Measurements from ENCODE around the gene PPBP. TPM values are rescaled to one million over a fixed set of nuclear protein-coding genes. Genes with fewer than 3 reads are reported as not detected.

PPBP gene
- polyA plus RNA-seq, 1 donor from 2014 or later = not detected

- Histone ChIP-seq H3F3A (ENCODE audit: insufficient read depth, low read length, poor library complexity, severe bottlenecking) (no peaks in the 10 kb centered on the region), H3K9me3 (ENCODE audit: low read length) (no peaks in the 10 kb centered on the region), H3K4me2 (ENCODE audit: low read length) (no peak overlapping the region), H3K79me2 (replicated peaks; ENCODE audit: insufficient read depth, low read length) (no peaks in the 10 kb centered on the region), H3K36me3 (ENCODE audit: insufficient read depth, low read length) (no peaks in the 10 kb centered on the region), H4K20me1 (ENCODE audit: insufficient read depth) (no peaks in the 10 kb centered on the region), H3K27ac (ENCODE audit: low read length) (no peak overlapping the region), H3K27me3 (ENCODE audit: insufficient read depth, low read depth, low read length) (peaks cover under 1% of the 10 kb centered on the region), H3K4me3 (ENCODE audit: low read length) (no peak overlapping the region), H2AFZ (ENCODE audit: low read depth, low read length) (no peak overlapping the region), H3K9me2 (ENCODE audit: insufficient read depth, low read length) (no peaks in the 10 kb centered on the region), H3K9ac (ENCODE audit: low read length) (no peak overlapping the region)
- TF ChIP-seq TAF1 (IDR thresholded peaks at IDR 0.05; ENCODE audit: low read depth) (no peak), SMC3 (conservative IDR thresholded peaks at IDR 0.05; ENCODE audit: poor library complexity) (no peak), POLR2AphosphoS5 (IDR thresholded peaks at IDR 0.05) (no peak), EP300 (conservative IDR thresholded peaks at IDR 0.05; ENCODE audit: poor library complexity, severe bottlenecking) (no peak), REST (IDR thresholded peaks at IDR 0.05; ENCODE audit: borderline replicate concordance) (no peak), RAD21 (conservative IDR thresholded peaks at IDR 0.05) (no peak), MXI1 (conservative IDR thresholded peaks at IDR 0.05; ENCODE audit: poor library complexity, severe bottlenecking) (no peak), CTCF (IDR thresholded peaks at IDR 0.05; ENCODE audit: poor library complexity, severe bottlenecking) (no peak), EZH2 (IDR thresholded peaks at IDR 0.05; ENCODE audit: borderline replicate concordance, insufficient read depth, low read length, poor library complexity, severe bottlenecking) (no peak)
These were observed 4.1 kb upstream of the PPBP start for GRCh38 chr4:73992050-73992449.

GRCh38 chr4:73991742-73992000 is 3.7 kb upstream of the PPBP start:
- Histone ChIP-seq H3K9me3 (ENCODE audit: low read length) (no peaks in the 10 kb centered on the region), H3K36me3 (ENCODE audit: insufficient read depth, low read length) (no peaks in the 10 kb centered on the region), H3K4me3 (ENCODE audit: low read length) (no peak overlapping the region), H2AFZ (ENCODE audit: low read depth, low read length) (no peak overlapping the region), H3K79me2 (replicated peaks; ENCODE audit: insufficient read depth, low read length) (no peaks in the 10 kb centered on the region), H3F3A (ENCODE audit: insufficient read depth, low read length, poor library complexity, severe bottlenecking) (no peaks in the 10 kb centered on the region), H3K27me3 (ENCODE audit: insufficient read depth, low read depth, low read length) (no peaks in the 10 kb centered on the region), H3K9me2 (ENCODE audit: insufficient read depth, low read length) (no peaks in the 10 kb centered on the region), H3K27ac (ENCODE audit: low read length) (no peak overlapping the region), H3K9ac (ENCODE audit: low read length) (no peak overlapping the region), H4K20me1 (ENCODE audit: insufficient read depth) (no peaks in the 10 kb centered on the region), H3K4me2 (ENCODE audit: low read length) (no peak overlapping the region)
- TF ChIP-seq TAF1 (IDR thresholded peaks at IDR 0.05; ENCODE audit: low read depth) (no peak), RAD21 (conservative IDR thresholded peaks at IDR 0.05) (no peak), SMC3 (conservative IDR thresholded peaks at IDR 0.05; ENCODE audit: poor library complexity) (no peak), POLR2AphosphoS5 (IDR thresholded peaks at IDR 0.05) (no peak), CTCF (IDR thresholded peaks at IDR 0.05; ENCODE audit: poor library complexity, severe bottlenecking) (no peak), MXI1 (conservative IDR thresholded peaks at IDR 0.05; ENCODE audit: poor library complexity, severe bottlenecking) (no peak), EZH2 (IDR thresholded peaks at IDR 0.05; ENCODE audit: borderline replicate concordance, insufficient read depth, low read length, poor library complexity, severe bottlenecking) (no peak), EP300 (conservative IDR thresholded peaks at IDR 0.05; ENCODE audit: poor library complexity, severe bottlenecking) (no peak), REST (IDR thresholded peaks at IDR 0.05; ENCODE audit: borderline replicate concordance) (no peak)
